HG03060 (cell line): ENCODE measurements around the gene C7orf25.

Experiments
- ATAC-seq: cut with Tn5 transposase; IDR thresholded peaks from one replicate; pipeline ENCODE4 v1.9.1; 2021; ENCODE audit warnings: low read depth, moderate number of reproducible peaks; ENCODE audit not compliant: unreplicated experiment

C7orf25 gene

DNA sequence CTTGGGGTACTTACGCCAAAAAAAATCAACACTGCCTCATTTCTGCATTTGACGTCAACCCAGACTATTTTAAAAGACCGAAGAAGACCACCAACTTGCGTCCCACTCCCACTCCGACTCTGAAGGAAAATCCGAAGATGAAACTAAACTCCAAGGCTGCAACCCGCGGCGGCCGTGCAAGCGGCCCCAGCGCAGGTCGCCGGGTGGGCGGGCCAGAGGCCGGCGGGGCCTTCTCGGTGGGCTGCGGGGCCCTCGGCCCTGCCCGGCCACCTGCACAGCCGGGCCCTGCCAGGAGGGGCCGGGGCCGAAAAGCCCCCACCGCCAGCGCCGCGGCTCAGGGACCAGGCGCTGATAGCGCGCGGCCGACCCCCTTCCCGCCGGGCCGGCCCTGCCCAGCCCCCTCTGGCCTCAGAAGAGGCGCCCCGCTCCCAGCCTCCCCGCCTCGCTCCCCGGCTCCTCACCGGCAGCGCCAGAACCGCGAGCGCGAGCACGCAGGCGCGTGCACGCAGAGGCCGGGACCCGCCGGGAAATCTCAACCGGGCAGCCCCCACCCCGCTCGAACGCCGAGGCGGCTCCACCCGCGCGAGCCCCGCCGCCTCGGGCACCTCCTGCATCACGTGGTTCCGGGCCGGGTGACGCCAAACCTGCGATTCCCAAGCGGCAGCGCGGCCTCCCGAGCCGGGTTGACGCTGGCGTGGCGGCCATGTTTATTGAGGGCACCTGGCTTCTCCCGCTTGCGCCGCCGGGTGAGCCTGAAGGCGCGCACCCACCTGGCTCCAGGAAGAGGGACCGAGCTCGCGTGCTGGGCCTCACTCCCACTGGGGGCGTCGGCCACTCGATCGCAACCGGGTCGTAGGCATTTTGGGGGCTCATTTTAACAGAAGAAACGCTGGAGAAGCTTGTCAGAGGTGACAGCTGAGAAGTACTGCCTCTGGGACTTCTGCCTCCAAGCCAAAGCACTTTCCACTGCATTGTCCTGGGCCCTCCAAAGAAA lies at the start of gene C7orf25:
Gene C7orf25 (minus strand): TSS at position 617 of the 994 bp plus-strand sequence. CDS start 1,170 bp downstream, outside the sequence.
- peak; percentile 72 for ATAC-seq

DNA sequence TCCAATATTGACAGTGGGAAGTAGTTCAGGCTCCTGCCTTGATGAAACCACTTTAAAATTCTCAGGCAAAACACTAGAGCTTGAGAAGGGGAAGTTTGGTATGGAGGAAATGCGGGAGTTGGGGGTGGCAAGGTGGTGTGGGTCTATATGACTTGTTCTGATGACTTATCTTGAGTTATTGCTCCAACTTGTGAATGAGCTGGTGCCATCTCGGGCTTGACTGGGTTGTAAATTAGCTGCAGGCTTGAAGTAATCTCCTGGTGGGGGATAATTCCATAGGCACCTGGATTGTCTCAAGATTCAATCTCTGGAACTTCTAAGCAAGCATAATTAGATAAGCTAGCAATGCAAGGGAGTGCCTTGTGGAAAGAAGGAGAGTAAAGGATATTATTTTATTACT lies 49.3 kb upstream of the C7orf25 start:
- no peak for ATAC-seq

DNA sequence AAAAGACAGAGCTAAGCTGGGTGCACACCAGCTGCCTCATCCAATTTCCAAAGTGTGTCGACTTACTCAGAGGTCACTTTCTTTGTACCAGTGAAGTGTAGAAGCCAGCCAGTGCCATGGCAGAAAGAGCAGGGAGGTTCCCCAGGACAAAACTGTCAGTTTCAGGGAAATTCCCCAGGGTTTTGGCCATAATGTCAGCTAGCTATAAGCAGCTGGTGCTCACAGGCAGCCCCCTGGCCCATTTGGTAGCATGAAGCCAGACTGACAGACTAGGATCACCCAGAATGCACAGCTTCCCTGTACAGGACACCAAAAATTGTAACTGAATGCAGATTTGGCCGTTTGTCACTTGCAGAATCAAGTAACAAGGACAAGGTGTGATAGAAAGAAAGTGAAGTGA lies 48.9 kb upstream of the C7orf25 start:
- ATAC-seq: no peak

DNA sequence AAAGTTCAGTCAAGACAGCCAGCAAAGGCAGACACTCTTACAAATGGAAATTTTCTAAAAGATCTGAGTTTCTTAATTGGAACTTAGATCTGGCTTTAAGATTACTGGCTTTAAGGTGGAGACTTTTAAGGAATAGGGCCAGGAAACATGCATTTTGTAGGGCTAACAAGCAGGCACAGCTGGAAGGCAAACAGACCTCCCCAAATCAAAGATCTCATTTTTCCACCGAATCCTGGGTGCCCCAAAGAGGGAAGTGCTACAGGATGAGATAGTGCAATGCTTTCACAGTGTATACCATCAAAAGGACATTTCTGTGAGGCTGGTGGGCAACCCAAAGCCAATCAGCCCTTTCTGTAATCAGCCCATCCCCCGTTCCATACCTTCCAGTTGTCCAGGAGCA lies 47.7 kb upstream of the C7orf25 start:
- no peak for ATAC-seq

DNA sequence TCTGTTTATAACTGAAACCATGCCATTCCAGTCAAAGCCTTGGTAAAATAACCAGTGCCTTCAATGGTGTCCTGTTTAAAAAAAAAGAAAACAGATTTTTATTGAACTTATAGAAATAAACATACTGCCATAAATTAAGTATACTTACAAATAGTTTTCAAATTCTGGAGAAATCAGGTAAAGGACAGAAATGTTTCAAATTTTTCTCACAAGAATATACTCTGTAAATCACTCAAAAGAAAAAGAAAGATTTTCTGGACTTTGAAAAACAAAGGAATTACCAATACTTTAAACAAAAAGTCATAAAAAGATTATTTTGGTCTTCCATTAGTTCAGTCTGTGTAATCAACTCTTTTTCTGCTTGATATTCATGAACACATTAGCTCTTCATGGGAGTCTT lies 44.2 kb upstream of the C7orf25 start:
- ATAC-seq: no peak

DNA sequence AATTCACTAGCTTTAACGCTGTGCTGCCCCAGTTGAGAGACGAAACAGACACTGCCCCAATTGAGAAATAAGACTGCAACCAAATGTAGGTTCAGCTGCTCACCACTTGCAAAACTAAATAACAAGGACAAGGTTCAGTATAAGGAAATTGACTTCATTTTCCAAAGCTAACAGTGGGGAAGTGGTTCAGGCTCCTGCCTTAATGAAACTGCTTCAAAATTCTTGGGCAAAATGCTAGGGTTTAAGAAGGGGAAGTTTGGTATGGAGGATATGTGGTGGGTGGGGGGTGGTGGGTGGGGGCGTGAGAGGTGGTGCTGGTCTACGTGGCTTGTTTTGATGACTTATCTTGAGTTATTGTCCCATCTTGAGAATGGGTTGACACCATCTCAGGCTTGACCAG lies 42.1 kb upstream of the C7orf25 start:
- ATAC-seq: no peak

DNA sequence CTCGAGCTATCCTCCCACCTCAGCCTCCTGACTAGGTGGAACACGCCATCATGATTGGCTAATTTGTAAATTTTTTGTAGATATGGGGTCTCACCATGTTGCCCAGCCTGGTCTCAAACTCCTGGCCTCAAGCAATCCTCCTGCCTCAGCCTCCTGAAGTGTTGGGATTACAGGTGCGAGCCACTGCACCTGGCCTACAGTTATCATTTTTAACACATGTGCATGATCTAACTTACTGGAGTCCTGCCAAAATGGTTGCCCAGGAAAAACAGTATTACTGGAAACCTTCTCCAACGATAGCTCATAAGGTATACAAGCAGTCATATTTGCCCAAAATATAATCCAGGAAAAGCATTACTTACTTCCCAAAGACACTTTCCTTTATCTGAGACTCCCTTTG lies 40.5 kb upstream of the C7orf25 start:
- no peak for ATAC-seq

DNA sequence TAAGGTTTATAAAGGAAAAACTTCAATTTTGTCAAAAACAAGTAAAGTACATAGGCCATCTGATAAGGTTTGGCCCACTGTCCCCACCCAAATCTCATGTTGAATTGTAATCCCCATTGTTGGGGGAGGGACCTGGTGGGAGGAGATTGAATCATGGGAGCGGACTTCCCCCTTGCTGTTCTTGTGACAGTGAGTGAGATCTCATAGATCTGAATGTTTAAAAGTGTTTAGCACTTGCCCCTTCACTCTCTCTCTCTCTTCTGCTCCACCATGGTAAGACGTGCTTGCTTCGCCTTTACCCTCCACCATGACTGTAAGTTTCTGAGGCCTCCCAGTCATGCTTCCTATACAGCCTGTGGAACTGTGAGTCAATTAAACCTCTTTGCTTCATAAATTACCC lies 38.5 kb upstream of the C7orf25 start:
- no peak for ATAC-seq

DNA sequence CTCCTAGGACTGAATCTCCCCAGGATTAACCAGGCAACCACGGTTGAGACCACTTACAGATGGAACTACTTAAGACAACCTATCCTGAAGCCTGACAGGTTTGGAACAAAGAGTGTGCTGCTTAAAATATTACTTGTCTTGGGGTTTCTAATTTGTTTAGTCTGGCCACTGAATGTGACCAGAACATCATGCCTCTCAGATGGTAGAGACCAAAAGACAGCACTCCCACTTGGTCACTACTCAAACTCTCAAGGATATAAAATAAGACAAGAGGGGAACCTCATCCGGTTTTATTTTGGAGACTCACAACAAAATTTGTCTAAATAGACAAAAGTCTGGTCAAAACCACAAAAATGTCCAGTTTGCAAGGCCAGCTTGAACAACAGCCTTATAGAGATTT lies 35.7 kb upstream of the C7orf25 start:
- no peak for ATAC-seq

DNA sequence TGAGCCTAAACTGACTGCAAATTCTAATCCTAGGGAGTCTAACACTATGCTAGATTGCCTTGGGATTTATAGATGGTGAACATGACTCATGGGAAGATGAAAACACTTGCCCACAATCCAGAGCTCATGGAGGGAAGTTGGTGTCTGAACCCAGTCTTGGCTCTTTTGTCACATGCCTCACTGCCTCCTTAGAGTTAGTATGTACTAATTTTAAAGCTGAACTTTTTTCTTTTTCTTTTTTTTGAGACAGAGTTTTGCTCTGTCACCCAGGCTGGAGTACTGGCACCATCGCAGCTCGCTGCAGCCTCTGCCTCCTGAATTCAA lies 34.7 kb upstream of the C7orf25 start:
- ATAC-seq: no peak

DNA sequence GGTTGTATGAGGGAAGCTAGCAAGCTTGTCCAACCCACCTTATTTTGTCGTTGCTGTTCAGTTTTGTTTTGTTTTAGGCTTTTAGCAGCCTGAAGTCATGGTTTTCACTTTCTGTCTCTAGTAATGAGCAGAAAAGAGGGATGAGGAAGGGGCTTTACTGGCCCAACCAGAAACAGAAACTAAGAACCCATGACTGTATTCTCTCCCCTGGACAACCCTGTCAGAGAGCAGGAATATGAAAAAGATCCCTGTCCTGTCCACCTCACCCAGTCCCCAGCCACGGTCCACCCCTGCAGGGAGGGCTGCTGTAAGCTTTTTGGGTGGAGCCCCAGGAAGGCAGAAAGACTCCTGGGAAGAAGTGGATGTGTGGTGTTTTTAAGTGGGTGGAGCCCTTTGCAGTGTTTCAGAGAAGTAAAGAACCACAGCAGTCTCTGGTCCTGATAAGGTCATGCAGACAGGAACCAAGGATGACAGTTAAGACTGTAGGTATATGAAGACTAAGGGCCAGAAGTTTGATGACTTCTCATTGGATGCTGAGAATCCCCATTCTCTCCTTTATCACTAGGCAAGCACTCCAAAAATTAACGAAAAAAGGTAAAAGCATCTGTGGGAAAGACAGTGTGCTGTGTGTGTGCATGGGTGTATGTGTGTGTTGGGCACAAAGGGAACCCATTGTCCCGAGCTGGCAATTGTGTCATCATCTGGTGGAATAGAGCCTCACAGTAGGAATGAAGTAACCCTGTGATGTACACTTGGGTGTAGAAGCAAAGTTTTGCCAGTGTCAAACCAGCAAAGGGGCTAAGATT lies 34.2 kb upstream of the C7orf25 start:
- no peak for ATAC-seq

DNA sequence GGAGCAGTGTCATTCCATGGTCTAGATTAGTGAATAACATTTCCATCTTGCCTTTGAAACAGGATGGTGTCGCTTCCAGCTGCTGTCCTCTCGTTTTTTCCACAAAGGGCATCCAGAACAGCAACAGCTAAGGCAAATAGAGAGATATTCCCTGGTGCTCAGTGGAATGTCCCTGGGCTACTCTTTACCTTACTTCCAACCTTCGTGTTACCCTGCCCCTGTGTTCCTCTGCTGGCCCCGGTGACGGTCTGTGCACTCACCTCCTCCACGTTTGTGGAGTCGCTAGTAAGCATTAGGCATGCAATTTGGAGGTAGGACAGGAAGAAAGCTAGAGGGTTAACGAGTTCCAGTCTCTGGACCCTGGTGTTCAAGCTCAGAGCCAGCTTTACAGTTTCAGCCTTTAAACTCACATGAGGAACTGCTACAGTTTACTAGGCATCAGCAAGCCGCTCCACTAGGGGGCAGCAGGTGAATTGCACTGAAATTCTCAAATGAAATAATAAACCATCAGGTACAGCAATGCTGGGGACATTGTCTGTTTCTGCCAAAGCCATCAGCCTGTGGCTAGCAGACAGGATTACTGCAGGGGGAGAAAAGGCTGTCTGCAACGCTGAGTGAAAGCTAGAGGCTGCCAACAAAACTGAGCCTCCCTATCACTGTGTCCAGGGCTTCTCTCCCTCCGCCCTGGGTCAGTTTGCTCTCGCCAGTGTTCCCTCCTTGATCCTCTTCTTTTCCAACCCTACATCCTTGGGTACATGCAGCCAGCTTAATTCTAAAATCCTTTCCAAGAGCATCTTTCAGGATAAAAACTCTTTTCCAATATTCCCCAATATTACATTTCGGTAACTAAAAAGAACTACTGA lies 29.3 kb upstream of the C7orf25 start:
- no peak for ATAC-seq

DNA sequence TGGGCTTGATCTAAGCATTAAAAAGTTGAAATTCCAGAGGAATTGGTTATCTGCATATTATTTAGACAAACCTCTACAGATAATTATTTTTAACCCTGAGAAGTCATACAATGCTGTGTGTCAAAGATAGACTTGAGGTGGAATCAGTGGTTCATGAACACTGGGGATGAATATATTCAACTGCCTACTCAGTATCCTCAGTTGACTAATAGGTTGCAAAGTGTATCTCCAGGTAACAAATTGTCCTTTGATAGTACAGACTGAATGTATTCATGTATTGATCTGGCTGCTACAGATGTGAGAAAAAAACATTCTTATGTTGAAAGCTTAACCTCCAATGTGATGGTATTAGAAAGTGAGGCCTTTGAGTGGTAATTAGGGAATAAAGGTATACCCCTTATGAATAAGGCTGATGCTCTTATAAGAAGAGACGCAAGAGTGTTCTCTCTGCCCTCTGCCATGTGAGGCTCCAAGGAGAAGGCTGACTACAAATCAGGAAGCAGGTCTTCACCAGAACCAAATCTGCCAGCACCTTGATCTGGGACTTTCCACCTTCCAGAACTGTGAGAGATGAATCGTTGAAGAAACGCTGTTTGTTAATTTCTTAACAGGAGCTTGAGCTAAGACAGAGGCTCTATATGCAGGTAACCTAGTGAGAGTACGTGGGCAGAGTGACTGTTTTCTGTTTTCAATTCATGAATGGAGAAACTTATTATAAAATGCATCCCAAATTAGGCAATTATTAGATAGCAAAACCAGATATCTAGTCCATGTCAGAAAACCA lies 27.8 kb upstream of the C7orf25 start:
- ATAC-seq: no peak

DNA sequence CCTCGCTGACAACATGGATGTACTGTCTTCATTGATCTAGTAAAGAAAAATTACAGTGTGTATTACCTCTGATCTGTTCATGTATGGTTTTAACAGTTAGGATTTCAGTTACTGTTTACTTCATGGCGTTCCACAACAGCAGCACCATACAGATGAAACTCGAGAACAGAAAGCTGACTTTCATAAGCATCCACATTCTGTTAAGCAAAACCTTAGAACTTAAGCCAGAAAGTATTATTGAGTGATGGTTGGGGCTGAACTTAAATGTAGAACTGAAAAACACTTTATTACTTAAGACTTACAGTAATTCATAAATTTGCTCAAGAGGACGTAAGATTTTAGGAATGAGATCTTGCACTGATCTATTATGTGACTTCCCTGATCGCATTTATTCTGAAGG lies 24.0 kb upstream of the C7orf25 start:
- no peak for ATAC-seq

DNA sequence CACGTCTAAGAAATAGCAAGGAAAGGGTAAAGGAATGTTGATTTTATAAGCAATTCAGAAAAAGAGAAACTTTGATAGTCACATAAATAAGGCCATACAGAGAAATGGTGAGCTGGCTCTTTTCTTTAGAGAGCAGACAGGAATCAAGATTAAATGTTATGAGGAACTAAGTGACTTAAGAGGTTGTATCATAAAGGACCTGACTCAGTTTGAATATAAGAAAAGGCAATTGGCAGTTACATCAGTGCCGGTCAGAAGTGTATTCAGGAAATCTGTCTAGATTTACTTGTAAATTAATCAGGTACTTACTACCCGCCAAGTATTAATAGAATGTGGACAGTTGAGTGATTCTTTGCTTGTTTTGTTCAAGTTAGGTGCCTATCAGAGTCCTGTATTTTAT lies 22.4 kb upstream of the C7orf25 start:
- no peak for ATAC-seq

DNA sequence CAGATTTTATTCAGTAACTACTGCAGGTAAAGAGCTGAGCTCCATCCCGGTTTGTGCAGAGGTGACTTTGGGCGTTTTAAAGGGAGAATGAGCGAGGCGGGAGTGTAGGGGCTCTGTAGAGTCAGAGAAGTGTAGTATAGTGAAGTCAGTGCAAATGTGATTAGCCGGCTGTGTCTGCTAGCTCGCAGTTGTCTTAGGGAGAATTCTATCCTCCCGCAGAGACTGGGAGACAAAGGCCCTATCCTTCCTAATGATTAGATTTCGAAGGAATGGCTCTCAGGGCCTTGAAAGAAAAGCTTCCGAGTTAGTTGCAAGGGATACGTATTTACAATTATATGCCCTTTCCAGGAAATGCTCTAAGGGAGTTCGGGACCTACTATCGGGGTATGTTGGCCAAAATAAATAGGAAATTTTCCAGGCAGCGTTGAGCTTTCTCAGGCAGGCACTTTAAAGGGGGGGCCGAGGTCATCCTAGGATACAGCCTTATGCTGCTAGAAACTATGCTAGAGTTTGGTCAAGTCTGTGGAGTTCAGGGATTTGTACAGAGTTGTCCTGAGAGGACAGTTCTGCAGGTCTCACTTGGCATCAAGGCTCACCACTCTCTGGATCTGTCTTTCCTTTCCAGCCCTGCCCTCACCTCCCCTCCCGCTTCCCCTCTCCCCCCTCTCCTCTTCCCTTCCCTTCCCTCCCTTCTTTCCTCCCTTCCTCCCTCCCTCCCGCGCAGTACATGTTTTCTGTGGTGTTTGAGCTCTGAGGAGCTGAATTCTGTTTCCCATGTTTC lies 21.1 kb upstream of the C7orf25 start:
- ATAC-seq: no peak

DNA sequence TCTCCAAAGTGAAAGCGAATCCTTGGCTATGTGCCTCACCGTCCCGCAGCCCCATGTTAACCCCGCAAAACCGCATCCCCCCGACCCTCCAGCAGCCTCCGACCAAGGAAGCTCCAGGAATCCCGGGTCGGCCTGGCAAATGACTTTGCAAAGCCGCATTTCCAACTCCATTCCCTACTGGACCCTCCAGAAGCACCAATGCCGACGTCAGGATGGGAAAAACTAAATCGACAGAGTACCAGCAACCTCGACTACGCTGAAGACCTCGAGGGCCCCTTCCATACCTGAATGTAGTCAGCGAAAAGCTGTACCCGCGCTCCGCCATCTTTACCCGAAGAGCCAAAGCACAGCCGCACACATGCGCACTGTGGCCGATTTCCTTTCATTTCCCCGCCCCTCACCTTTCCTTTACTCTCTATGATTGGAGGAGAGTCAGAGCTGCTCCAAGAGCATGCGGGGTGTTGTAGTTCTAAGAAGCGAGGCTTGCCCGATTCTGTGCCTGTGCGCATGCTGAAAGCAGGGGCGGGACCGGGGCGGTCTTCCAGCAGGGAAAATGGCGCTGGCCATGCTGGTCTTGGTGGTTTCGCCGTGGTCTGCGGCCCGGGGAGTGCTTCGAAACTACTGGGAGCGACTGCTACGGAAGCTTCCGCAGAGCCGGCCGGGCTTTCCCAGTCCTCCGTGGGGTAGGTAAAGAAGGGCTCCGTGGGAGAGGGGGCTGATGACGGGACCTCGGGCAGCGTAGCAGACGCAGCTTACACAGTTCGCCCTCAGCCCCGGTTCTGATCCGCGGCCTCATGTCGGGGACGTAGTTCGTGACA lies 20.2 kb upstream of the C7orf25 start, which contains the start of the genes MRPL32 and PSMA2:
Gene MRPL32 (plus strand): TSS at position 543 of the 818 bp plus-strand sequence. CDS start 11 bp downstream, at position 554.
Gene PSMA2 (minus strand): TSS at position 341 of the 818 bp plus-strand sequence. CDS start 16 bp downstream, at position 325.
- ATAC-seq: peak; percentile 99

DNA sequence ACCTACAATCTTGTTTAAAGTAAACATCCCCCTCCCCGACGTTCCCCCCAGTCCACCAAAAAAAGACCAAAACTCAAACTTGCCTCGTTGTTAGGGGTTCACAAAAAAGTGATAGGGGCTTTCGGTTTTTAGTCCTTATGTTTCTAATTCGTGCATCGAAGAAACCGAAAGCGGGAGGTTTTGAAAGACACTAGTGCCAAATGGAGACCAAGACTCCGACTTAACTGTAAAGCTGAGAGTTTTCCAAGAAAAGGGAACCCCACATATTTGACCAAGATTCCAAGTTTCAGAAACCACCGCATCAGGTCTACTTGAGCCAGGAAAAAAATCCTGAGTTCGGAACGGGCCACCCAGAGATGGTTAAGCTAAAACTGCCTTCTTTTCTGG lies 19.6 kb upstream of the C7orf25 start:
- ATAC-seq: no peak
